Effector memory CD8-positive, alpha-beta T cell (primary cell): ENCODE measurements around the gene SELENOK.
"Not testable (repeated sequence)": the region's sequence is repeated elsewhere in the genome, so short reads cannot be mapped to it uniquely, and the experiment has no call there.

Experiments used
- ATAC-seq: fragments of 150-1000 bp; cut with Tn5 transposase; replicated peaks from 2 replicates; pipeline ENCODE4 v1.10.0; 2021; ENCODE audit warnings: mild to moderate bottlenecking, moderate library complexity
- DNase-seq, 3 experiments: peaks; one replicate each; pipeline ENCODE4 v3.0.0; 2021
- H3K27ac Mint-ChIP-seq, 2 donors: one replicate each; pipeline ENCODE4 v1.8.0; 2022; ENCODE audit warnings: mild to moderate bottlenecking in 2 of 2, mixed read lengths in 2 of 2, moderate library complexity in 2 of 2
- H3K27me3 Mint-ChIP-seq, 2 donors: one replicate each; pipeline ENCODE4 v1.8.0; 2022; ENCODE audit warnings: mixed read lengths in 2 of 2
- H3K36me3 Mint-ChIP-seq: one replicate; pipeline ENCODE4 v1.8.0; 2022; ENCODE audit warnings: mild to moderate bottlenecking, moderate library complexity, mixed read lengths; ENCODE audit not compliant: insufficient read depth
- H3K4me1 Mint-ChIP-seq, 2 donors: one replicate each; pipeline ENCODE4 v1.8.0; 2022; ENCODE audit warnings: low read depth in 2 of 2, mixed read lengths in 2 of 2
- H3K4me3 Mint-ChIP-seq, 2 donors: one replicate each; pipeline ENCODE4 v1.8.0; 2022; ENCODE audit warnings: mild to moderate bottlenecking in 2 of 2, mixed read lengths in 2 of 2, moderate library complexity in 2 of 2
- H3K9me3 Mint-ChIP-seq, 2 donors: one replicate each; pipeline ENCODE4 v1.8.0; 2022; ENCODE audit warnings: mixed read lengths in 2 of 2
- total RNA-seq, 9 experiments: gene quantifications; one replicate each; lab custom pipeline; 2026; lab: John Stamatoyannopoulos, UW

SELENOK gene
- 29.9 to 140 (median 74.7) reads per million in 9 experiments for total RNA-seq

DNA sequence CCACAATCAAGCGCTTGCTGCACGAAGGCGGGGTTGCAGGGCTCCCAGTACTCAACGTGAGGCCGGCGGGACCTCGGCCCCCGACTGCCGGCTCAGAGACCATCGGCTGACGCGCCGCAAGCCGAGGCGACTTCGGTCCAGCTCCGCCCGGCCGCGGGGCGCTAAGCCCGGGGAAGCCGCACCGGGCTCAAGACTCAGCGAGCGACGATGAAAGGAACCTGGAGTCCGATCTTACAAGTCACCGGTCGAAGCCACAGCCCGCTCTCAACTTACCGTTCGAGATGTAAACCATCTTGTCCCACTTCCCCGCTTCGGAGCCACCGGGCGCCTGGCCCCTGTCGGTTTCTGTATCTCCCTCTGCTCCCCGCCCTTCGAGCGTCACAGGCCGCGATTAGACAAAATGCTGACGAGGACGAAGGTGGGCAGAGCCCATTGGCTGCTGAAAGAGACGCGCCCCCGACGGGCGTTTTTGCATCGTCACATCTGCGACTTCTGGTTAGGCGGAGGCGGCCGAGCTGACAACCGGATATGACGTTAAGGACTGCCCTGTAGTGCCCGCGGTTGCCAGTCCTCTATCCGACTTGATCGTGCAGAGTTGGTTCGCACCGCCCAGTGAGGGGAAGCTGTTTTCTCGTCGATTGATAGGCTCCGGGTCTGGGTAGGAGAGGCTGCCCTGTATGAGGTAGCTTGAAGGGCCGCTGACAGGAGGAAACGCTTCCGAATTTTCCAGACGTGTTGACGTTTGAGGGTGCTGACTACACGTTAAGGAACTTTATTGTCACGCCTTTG, at the start of gene SELENOK:
SELENOK (minus strand) TSS at position 363 of the 789 bp plus-strand sequence.
- peaks cover 27 to 40% of the 10 kb centered on the region in 2 donors for H3K4me1 Mint-ChIP-seq
- peak within 1 kb of the TSS; percentile 92 to 96 for H3K4me3 Mint-ChIP-seq
- H3K27ac Mint-ChIP-seq, result peak within 1 kb of the TSS; percentile 99 to 100
- peak; percentile 89 for ATAC-seq
- no peaks in the 10 kb centered on the region for H3K27me3 Mint-ChIP-seq
- H3K36me3 Mint-ChIP-seq, result peaks cover 35% of the 10 kb centered on the region
- no peaks in the 10 kb centered on the region for H3K9me3 Mint-ChIP-seq
- peak; percentile 96 to 97 (median 96) for DNase-seq

DNA sequence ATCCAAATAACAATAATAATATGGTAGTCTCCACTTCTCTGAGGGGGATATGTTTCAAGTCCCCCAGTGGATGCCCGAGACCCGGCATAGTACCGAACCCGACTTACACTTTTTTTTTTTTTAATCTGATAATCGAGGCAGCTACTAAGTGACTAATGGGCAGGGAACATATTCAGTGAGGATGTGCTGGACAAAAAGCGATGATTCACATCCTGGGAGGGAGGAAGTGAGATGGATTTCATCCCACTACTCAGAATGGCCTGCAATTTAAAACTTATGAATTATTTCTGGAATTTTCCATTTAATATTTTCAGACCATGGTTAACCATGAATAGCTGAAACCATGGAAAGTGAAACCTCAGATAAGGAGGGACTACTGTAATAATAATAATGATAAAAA, 49.5 kb upstream of the SELENOK start:
- no peak for DNase-seq
- H3K9me3 Mint-ChIP-seq, result peaks cover 2 to 5% of the 10 kb centered on the region in 2 donors
- H3K36me3 Mint-ChIP-seq, result no peaks in the 10 kb centered on the region
- no peak overlapping the region for H3K27ac Mint-ChIP-seq
- H3K4me3 Mint-ChIP-seq, result no peak overlapping the region
- H3K4me1 Mint-ChIP-seq, result no peaks in the 10 kb centered on the region
- peaks cover 47 to 60% of the 10 kb centered on the region in 2 donors for H3K27me3 Mint-ChIP-seq
- ATAC-seq, result no peak

DNA sequence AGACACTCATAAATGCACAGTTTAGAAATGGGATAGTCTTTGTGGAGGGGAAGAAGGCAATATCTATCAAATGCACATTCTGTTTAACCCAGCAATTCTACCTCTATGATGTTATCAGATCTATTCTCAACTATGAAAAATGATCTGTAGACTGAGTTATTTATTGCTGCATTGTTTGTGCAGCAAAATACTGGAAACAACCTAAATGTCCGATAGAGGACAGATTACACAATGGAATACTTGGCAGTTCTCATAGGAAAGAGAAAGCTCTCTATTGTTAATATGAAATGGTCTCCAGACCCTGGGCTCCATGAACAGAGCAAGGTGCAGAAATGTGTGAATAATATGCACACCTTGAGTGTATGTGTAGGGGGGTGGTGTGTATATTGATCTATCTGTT, 49.0 kb upstream of the SELENOK start:
- no peaks in the 10 kb centered on the region for H3K9me3 Mint-ChIP-seq
- H3K36me3 Mint-ChIP-seq, result no peaks in the 10 kb centered on the region
- H3K27me3 Mint-ChIP-seq, result peaks cover 52 to 60% of the 10 kb centered on the region in 2 donors
- DNase-seq (no peak), ATAC-seq (no peak)
- no peak overlapping the region for H3K4me3 Mint-ChIP-seq
- H3K27ac Mint-ChIP-seq, result no peak overlapping the region
- no peaks in the 10 kb centered on the region for H3K4me1 Mint-ChIP-seq

DNA sequence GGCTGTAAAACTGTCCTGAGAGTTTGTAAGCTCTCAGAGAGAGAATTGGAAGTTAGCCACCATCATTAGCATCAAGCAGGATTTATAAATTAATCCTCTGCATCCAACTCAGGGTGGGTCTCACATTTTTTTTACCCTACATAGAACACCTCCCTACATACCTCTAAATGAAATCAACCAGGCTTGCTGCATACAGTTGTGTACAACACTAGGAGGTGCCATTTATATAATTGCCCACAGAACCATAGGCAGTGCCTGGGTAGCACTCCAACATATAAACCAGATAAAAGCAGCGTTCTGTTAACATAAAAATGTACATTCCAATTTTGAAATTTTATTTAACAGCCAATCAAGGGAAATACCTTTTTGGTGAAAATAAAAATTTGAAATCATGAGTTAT, 48.2 kb upstream of the SELENOK start:
- ATAC-seq (no peak), DNase-seq (no peak)
- no peak overlapping the region for H3K27ac Mint-ChIP-seq
- H3K4me3 Mint-ChIP-seq, result no peak overlapping the region
- H3K9me3 Mint-ChIP-seq, result peaks cover 0 to 1% of the 10 kb centered on the region in 2 donors
- no peaks in the 10 kb centered on the region for H3K36me3 Mint-ChIP-seq
- peaks cover 53 to 63% of the 10 kb centered on the region in 2 donors for H3K27me3 Mint-ChIP-seq
- no peaks in the 10 kb centered on the region for H3K4me1 Mint-ChIP-seq

DNA sequence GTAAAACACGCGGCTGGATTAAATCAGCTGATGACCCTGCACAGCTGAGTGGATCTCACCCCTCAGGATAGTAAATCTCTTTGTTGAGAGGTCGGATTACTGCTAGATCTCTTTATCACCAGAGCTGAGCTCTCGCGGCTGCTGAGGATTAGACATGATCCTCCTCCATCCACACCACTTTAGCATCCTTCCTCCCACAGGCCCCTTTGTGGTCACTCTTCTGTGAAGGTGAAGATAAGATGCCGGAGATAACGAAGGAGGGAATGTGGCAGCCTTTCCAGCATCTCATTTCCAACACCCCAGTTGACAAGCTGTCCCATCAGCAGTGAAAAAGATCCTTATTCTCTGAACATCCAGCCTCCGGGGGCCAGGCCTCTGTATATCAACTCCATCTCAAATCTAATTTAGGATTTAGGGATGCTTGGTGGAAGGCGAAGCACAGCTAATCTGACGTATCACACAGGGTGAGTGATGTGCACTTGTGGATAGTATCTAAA, 47.5 kb upstream of the SELENOK start:
- DNase-seq (no peak), ATAC-seq (no peak)
- H3K36me3 Mint-ChIP-seq, result no peaks in the 10 kb centered on the region
- peaks cover 0 to 1% of the 10 kb centered on the region in 2 donors for H3K9me3 Mint-ChIP-seq
- no peak overlapping the region for H3K4me3 Mint-ChIP-seq
- H3K27ac Mint-ChIP-seq, result no peak overlapping the region
- peaks cover 49 to 62% of the 10 kb centered on the region in 2 donors for H3K27me3 Mint-ChIP-seq
- no peaks in the 10 kb centered on the region for H3K4me1 Mint-ChIP-seq

DNA sequence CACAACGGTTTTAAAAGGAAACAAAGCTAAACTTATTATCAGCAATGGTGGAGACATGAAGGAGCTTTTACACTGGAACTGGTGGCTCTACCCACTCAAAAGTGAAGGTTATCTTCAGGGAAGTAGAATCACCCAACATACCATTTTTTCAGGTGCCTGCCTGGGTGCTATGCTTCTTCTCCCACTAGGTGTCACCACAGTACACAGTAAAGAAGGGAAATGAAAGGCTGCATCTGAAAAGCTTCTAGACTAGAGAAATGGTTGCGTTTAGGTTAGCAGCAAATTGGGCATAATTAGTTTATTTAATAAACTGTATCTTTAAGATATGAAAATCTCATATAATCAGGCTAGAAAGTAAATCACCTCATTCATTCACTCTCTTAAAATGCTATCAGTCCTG, 47.0 kb upstream of the SELENOK start:
- Mint-ChIP-seq H3K4me1 (no peaks in the 10 kb centered on the region), H3K27ac (no peak overlapping the region), H3K27me3 (peaks cover 49 to 57% of the 10 kb centered on the region in 2 donors), H3K9me3 (peaks cover 0 to 1% of the 10 kb centered on the region in 2 donors), H3K36me3 (no peaks in the 10 kb centered on the region), H3K4me3 (no peak overlapping the region)
- ATAC-seq (peak; percentile 35), DNase-seq (peak; percentile 18 to 23 (median 18))

DNA sequence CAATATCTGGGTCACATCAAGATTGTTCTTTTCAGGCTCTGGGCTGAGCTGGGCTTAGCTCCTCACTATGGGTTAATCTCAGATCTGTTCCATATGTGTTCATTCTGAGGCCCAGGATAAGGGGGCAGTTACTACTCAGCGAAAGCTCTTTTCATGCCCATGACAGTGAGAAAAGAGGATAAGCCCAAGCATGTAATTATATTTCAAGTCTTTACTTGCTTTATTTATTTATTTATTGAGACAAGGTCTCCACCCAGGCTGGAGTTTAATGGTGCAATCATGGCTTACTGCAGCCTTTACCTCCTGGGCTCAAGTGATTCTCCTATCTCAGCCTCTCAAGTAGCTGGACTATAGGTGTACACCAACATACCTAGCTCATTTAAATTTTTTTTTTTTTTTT, 44.7 kb upstream of the SELENOK start:
- H3K27me3 Mint-ChIP-seq, result peaks cover 43 to 45% of the 10 kb centered on the region in 2 donors
- H3K4me1 Mint-ChIP-seq, result no peaks in the 10 kb centered on the region
- ATAC-seq (no peak), DNase-seq (no peak)
- H3K36me3 Mint-ChIP-seq, result no peaks in the 10 kb centered on the region
- no peak overlapping the region for H3K4me3 Mint-ChIP-seq
- H3K9me3 Mint-ChIP-seq, result peaks cover 0 to 1% of the 10 kb centered on the region in 2 donors
- H3K27ac Mint-ChIP-seq, result no peak overlapping the region

DNA sequence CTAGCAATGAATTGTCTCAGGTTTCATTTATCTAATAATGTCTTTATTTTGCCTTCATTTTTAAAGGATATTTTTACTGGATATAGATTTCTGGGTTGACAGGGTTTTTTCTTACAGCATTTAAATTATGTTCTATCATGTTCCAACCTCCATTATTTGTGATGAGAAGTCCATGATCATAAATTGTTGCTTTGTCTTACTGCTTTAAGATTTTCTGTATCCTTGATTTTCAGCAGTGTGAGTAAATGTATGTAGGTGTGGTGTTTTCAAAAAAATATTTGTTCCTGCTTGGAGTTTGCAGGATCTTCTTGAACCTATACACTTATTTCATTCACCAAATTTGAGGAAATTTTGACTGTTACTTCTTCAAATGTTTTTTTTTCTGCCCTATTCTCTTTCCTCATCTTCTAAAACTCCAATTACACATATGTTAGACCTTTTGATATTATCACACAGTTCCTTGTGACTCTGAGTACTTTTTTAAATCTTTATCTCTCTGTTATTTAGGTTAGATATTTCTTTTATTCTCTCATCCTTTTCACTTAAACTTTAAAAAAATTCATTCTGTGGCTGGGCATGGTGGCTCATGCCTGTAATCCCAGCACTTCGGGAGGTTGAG, 43.7 kb upstream of the SELENOK start:
- DNase-seq, result no peak
- ATAC-seq, result no peak
- Mint-ChIP-seq H3K4me1 (no peaks in the 10 kb centered on the region), H3K27ac (no peak overlapping the region), H3K4me3 (no peak overlapping the region), H3K9me3 (peaks cover 0 to 1% of the 10 kb centered on the region in 2 donors), H3K36me3 (no peaks in the 10 kb centered on the region), H3K27me3 (peaks cover 37 to 41% of the 10 kb centered on the region in 2 donors)

DNA sequence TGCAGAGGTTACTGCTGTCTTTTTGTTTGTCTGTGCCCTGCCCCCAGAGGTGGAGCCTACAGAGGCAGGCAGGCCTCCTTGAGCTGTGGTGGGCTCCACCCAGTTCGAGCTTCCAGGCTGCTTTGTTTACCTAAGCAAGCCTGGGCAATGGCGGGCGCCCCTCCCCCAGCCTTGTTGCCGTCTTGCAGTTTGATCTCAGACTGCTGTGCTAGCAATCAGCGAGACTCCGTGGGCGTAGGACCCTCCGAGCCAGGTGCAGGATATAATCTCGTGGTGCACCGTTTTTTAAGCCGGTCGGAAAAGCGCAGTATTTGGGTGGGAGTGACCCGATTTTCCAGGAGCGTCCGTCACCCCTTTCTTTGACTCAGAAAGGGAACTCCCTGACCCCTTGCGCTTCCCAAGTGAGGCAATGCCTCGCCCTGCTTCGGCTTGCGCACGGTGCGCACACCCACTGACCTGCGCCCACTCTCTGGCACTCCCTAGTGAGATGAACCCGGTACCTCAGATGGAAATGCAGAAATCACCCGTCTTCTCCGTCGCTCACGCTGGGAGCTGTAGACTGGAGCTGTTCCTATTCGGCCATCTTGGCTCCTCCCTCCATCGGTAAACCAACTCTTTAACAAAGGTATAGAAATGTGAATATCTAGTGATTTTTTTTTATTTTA, 35.7 kb upstream of the SELENOK start:
- not testable (repeated sequence) for DNase-seq, H3K9me3 Mint-ChIP-seq, H3K36me3 Mint-ChIP-seq, H3K4me1 Mint-ChIP-seq, ATAC-seq, H3K27ac Mint-ChIP-seq, H3K4me3 Mint-ChIP-seq
- H3K27me3 Mint-ChIP-seq, result peaks cover 8 to 17% of the 10 kb centered on the region in 2 donors

DNA sequence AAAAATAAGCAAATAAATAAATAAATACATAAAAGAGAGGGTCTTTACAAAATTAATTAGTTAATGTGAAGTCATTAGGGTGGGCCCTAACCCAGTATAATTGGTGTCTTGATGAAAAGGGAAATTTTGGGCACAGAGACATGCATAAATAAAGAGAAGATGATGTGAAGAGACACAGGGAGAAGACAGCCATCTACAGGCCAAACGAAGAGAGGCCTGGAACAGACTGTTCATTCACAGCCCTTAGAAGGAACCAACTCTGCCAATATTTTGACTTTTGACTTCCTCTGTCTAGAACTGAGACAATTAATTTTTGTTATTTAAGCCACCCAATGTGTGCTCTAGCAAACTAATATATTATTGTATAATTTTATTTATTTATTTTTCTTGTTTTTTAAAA, 29.6 kb upstream of the SELENOK start:
- Mint-ChIP-seq H3K9me3 (no peaks in the 10 kb centered on the region), H3K36me3 (no peaks in the 10 kb centered on the region), H3K4me1 (no peaks in the 10 kb centered on the region), H3K27ac (no peak overlapping the region), H3K27me3 (peaks cover 32 to 41% of the 10 kb centered on the region in 2 donors), H3K4me3 (no peak overlapping the region)
- ATAC-seq, result peak; percentile 37
- DNase-seq, result no peak

DNA sequence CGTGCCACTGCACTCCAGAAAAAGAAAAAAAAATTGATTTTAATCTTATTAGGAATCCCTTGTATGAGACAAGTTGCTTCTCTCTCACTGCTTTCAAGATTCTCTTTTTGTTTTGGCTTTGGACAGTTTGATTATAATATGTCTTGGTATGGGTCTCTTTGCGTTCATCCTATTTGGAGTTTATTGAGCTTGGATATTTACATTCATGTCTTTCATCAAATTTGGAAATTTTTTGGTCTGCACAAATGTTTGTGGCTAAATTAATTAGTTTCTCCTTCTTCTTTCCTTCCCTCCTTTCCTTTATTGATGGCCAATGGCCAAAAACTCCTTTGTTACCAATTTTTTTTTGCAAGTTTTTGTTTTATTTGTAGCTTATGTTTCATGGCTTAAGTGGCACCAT, 28.1 kb upstream of the SELENOK start:
- no peaks in the 10 kb centered on the region for H3K9me3 Mint-ChIP-seq
- H3K27ac Mint-ChIP-seq, result no peak overlapping the region
- no peak overlapping the region for H3K4me3 Mint-ChIP-seq
- H3K4me1 Mint-ChIP-seq, result no peaks in the 10 kb centered on the region
- no peaks in the 10 kb centered on the region for H3K36me3 Mint-ChIP-seq
- ATAC-seq (no peak), DNase-seq (no peak)
- peaks cover 36 to 37% of the 10 kb centered on the region in 2 donors for H3K27me3 Mint-ChIP-seq

DNA sequence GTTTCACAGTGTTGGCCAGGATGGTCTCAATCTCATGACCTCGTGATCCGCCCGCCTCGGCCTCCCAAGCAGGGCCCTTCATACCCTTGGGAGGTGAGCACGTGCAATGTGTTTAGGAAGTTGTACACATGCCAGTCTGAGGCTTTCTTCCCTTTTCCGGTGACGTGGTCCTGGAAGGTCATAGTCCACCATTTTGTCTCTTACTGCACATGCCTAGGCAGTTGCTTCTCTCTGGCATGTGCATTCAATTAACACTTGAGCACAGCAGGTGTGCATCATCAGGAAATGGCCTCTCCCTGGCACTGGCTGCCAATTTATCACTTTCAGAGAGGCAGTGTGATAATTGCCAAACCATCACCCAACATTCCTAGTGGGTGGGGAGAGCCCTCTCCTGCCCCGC, 21.7 kb upstream of the SELENOK start:
- ATAC-seq, result no peak

DNA sequence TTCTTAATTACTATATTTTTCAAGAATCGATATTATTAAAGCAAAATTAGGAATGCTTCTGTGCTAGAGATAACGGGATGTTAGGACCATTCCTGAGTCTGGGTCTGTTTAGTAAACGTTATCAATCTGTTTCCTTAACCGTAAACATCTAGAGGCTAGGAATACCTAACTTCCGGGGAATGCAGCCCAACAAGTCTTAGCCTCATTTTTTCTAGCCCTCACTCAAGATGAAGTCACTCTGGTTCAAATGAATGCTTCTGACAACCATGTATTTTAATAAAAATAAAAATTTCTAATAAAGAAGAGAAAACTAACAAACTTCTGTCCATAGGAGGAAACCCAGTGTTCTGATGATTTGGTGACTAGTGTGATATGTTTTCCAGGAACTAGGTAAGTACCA, 11.1 kb upstream of the SELENOK start:
- ATAC-seq, result no peak
- peaks cover 35 to 55% of the 10 kb centered on the region in 2 donors for H3K27me3 Mint-ChIP-seq
- no peak for DNase-seq

More for the DNA sequence above, 21.7 kb upstream of the SELENOK start:
- DNase-seq, result no peak
- H3K9me3 Mint-ChIP-seq, result no peaks in the 10 kb centered on the region
- H3K27ac Mint-ChIP-seq, result no peak overlapping the region
- no peaks in the 10 kb centered on the region for H3K36me3 Mint-ChIP-seq
- peaks cover 48 to 60% of the 10 kb centered on the region in 2 donors for H3K27me3 Mint-ChIP-seq
- H3K4me1 Mint-ChIP-seq, result no peaks in the 10 kb centered on the region
- H3K4me3 Mint-ChIP-seq, result no peak overlapping the region

More for the DNA sequence above, 11.1 kb upstream of the SELENOK start:
- Mint-ChIP-seq H3K4me3 (no peak overlapping the region), H3K4me1 (no peaks in the 10 kb centered on the region), H3K36me3 (no peaks in the 10 kb centered on the region), H3K9me3 (no peaks in the 10 kb centered on the region), H3K27ac (no peak overlapping the region)
